Measurements from ENCODE around the gene CFAP43. TPM values are rescaled to one million over a fixed set of nuclear protein-coding genes. Genes with fewer than 3 reads are reported as not detected.
A peak's percentile ranks its signal among the peaks of the same experiment; 100 is the strongest.

CFAP43 gene
- total and polyA plus RNA-seq, 9 of the 15 experiments (the other 6 are each of a cell fraction or from before 2014, with no cell fraction given) = 0.07 to 0.86 (median 0.11) TPM; not detected in 1

- peak; percentile 93 for TF ChIP-seq MBD2 (IDR thresholded peaks at IDR 0.05; ENCODE audit: borderline replicate concordance, low read depth)
- no peak for TF ChIP-seq ZNF280B (CRISPR knock-in tag; IDR thresholded peaks at IDR 0.05)
- no peak for TF ChIP-seq MEF2A (IDR thresholded peaks at IDR 0.05; ENCODE audit: control insufficient read depth, low read depth, low read length)
- TF ChIP-seq SAFB (IDR thresholded peaks at IDR 0.05; ENCODE audit: borderline replicate concordance, low read depth, low read length) = no peak
- TF ChIP-seq JUND (IDR thresholded peaks at IDR 0.05; ENCODE audit: borderline replicate concordance, low read depth, low read length) = no peak
- no peak for TF ChIP-seq JUND (tag; IDR thresholded peaks at IDR 0.05; ENCODE audit: borderline replicate concordance, low read depth, low read length)
- no peak for TF ChIP-seq ZNF253 (CRISPR knock-in tag; conservative IDR thresholded peaks at IDR 0.05)
- no peak for TF ChIP-seq CREB1 (IDR thresholded peaks at IDR 0.05)
- TF ChIP-seq CREB1 (CRISPR knock-in tag; IDR thresholded peaks at IDR 0.05) = no peak; the same call in 1 of the 2 replicates
- no peak for TF ChIP-seq ZSCAN32 (CRISPR knock-in tag; IDR thresholded peaks at IDR 0.05)
- TF ChIP-seq HLTF (IDR thresholded peaks at IDR 0.05) = no peak
- TF ChIP-seq TOE1 (IDR thresholded peaks at IDR 0.05; ENCODE audit: borderline replicate concordance) = 0 out of 2 replicates have a peak, but pooled peaks have one; percentile 14
- TF ChIP-seq TOE1 (CRISPR knock-in tag; IDR thresholded peaks at IDR 0.05; ENCODE audit: borderline replicate concordance, low read depth) = no peak
- TF ChIP-seq ZNF76 (CRISPR knock-in tag; IDR thresholded peaks at IDR 0.05; ENCODE audit: borderline replicate concordance) = no peak
- no peak for TF ChIP-seq CBX5 (IDR thresholded peaks at IDR 0.05; ENCODE audit: borderline replicate concordance, low read depth)
- TF ChIP-seq SRSF1 (IDR thresholded peaks at IDR 0.05; ENCODE audit: low read depth, low read length) = no peak
- no peak for TF ChIP-seq CBFB (CRISPR knock-in tag; IDR thresholded peaks at IDR 0.05)
- TF ChIP-seq EHMT2 (IDR thresholded peaks at IDR 0.05) = no peak
- no peak for TF ChIP-seq STAT5B (CRISPR knock-in tag; IDR thresholded peaks at IDR 0.05)
- no peak for TF ChIP-seq ARHGAP35 (IDR thresholded peaks at IDR 0.05; ENCODE audit: partially characterized antibody)
- TF ChIP-seq CREB3 (tag; conservative IDR thresholded peaks at IDR 0.05; ENCODE audit: low read depth) = no peak
Measured at GRCh38 chr10:104231784-104232612, at the start of gene CFAP43 (continued).
